ENCODE measurements around the gene DCTN2.
"Not testable (repeated sequence)": the region's sequence is repeated elsewhere in the genome, so short reads cannot be mapped to it uniquely, and the experiment has no call there.

The DCTN2 gene

DNA sequence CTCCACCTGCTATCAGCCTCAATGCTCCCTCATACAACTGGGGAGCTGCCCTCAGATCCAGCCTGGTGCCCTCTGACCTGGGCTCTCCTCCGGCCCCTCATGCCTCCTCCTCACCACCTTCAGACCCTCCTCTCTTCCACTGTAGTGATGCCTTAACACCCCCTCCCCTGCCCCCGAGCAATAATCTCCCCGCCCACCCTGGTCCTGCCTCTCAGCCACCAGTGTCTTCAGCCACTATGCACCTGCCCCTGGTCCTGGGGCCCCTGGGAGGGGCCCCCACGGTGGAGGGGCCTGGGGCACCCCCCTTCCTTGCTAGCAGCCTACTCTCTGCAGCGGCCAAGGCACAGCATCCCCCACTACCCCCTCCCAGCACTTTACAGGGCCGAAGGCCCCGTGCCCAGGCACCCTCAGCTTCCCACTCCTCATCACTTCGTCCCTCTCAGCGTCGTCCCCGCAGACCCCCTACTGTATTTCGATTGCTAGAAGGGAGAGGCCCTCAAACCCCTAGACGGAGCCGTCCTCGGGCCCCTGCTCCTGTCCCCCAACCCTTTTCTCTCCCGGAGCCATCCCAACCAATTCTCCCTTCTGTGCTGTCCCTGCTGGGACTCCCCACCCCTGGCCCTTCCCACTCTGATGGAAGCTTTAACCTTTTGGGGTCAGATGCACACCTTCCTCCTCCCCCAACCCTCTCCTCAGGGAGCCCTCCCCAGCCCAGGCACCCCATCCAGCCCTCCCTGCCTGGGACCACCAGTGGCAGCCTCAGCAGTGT lies 21.2 kb downstream of the DCTN2 start:
- no peak for DNase-seq

DNA sequence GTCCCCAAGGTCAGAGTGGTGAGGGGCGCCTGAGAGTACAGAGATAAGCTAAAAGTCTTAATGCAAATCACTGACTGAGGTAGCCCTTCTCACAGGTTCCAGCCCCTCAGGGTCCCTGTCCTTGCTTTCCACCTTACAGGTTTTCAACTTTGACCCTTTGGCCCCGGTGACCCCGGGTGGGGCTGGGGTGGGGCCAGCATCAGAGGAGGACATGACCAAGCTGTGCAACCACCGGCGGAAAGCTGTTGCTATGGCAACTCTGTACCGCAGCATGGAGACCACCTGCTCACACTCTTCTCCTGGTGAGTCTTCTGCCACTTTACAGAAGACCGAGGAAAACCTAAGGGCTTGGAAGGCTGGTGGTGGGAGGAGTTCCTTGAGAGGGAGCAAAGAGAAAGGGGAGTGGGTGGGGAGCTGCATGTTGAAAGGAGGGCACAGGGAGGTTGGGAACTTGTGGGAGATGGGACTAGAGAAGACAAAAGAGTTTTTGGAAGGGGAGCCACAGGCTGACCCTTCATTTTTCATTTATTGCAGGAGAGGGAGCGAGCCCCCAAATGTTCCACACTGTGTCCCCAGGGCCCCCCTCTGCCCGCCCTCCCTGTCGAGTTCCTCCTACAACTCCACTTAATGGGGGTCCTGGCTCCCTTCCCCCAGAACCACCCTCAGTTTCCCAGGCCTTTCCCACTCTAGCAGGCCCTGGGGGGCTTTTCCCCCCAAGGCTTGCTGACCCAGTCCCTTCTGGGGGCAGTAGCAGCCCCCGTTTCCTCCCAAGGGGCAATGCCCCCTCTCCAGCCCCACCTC lies 22.0 kb downstream of the DCTN2 start:
- no peak for DNase-seq

DNA sequence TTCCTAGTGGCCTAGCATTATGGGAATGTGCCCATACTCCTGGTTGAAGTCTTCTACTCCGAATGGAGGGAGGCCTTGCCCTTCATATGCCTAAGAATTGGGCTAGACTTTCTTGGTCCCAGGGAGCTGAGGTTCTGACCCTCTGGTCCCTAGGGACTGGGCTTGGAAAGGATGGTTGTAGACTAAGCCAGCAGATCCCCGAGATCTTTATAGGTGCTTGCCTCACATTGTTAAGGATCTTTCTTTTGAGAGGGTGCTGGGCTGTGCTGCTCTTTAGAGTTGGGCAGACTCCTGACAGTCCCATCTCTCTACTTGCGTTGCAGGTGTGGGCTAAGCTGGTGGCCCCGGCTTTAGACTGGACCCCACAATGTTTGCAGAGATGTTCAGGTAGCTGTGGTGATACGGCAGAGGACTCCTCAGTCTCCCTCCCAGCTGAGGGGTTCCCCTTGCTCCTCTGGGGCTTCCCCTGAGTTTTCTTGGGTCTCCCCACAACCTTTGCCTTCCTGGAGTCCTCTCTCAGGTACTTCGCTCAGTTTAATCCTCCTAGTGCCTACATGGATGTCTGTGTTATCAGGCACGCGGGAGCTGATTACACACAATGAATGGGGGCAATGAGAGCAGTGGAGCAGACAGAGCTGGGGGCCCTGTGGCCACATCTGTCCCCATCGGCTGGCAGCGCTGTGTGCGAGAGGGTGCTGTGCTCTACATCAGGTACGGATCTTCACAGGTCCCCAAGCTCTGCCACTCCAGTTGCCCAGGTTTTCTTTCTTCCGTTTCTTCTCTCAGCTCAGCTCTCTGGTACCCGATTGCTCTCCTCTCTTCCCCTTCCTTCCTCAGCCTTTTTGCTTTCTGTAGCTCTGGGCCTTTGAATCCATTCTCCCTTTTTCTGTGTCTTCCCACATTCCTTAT lies 23.0 kb downstream of the DCTN2 start:
- DNase-seq, result no peak

DNA sequence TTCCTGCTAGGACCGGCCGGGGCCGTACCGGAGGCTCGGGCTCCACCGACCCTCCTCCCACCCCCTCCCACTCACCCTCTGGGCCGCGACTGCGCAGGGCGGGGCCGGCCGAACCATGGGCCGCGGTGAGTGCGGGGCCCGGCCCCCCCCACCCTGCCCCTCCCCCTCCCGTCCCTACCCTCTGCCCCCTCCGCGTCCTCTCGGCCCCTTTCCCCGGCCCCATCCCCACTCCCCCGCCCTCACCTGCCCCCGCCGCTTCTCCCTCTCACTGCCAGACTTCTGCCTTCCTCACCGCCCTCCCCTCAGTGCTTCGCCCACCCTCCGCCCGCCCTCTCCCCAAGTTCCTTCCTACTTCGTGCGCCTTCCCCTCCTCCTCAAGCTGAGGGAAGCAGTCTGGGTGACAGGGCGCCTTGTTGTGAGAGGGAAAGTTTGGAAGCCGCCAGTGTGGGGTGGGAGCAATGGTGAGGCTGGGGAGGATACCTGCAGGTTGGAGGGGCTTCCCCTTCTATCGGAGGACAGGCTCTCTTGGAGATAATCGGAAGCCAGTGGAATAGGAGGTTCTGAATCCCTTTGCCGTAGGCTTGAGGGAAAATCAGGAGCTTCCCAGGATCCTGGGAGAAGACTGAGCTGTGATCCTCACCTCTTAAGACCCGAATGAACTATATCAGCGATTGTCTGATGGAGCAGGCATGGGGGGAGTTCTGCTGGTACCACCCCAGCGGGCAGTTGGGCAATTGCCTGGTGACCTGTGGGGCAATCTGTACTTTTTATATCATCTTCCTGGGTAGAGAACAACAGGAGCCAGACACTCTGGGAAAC lies 23.9 kb downstream of the DCTN2 start:
- DNase-seq, result peak; percentile 62

- DNase-seq, result peak; percentile 93
These were observed 24.7 kb downstream of the DCTN2 start, which contains the start of gene MBD6 for GRCh38 chr12:57522011-57522886. Gene MBD6, plus strand, starts transcription at chr12:57522824. Its CDS starts 1,480 bp downstream, at chr12:57524304.

GRCh38 chr12:57521525-57522010 lies 25.4 kb downstream of the DCTN2 start:
- no peak for DNase-seq

- DNase-seq, result peak; percentile 100
These were observed 26.8 kb downstream of the DCTN2 start, which contains the start of gene DDIT3 for GRCh38 chr12:57520053-57520818. Gene DDIT3, minus strand, starts transcription at chr12:57520514. Its CDS starts 3,108 bp downstream, at chr12:57517406.

DNA sequence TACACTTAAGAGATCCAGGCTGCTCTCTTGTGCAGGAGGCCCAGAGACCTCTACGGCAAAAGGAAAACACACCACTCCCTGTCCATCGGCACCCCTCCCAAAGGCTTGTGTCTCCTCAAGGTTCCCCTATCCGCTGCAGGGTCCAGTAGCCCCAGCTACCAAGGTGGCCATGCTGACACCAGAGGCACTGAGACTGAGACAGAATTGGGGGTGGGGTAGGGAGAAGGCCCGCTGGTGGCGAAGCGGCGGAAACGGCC lies 27.3 kb downstream of the DCTN2 start:
- no peak for DNase-seq

DNA sequence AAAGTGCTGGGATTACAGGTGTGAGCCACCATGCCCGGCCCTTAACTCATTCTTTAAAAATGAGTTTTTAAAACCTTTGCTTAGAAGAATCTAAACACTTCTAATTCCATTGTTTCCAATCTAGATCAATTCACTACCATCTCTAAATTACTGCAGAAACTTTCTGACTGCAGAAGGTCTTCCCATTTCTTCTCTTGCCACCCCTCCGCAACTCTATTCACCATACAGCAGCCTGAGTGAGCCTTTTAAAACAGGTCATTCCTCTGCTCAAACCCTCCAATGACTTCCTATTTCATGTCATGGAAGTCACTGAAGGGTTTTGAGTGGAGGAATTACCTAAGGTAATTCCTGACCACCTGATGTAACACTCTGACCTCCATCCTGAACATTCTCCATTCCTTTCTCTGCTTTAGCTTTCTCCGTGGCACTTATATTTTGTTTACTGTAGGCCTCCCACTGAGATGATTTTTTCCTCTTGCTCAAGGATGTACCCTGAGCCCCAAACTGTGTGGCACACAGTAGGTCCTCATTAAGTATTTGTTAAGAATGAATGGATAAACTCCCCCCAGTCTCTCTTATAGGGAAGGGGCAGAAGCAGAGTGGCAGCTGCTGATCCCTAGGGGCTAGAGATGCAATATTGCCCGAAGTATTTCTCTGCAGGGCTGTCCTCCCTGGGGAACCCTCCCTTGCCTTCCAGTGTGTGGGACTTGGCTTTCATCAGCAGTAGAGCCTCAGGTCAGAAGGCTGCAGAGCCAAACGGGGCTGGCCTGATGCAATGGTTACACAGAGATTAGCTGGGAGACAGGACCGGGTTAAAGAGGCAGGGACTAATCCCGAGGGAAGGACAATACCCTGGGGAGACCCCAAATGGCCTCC lies 27.8 kb downstream of the DCTN2 start:
- DNase-seq, result no peak

DNA sequence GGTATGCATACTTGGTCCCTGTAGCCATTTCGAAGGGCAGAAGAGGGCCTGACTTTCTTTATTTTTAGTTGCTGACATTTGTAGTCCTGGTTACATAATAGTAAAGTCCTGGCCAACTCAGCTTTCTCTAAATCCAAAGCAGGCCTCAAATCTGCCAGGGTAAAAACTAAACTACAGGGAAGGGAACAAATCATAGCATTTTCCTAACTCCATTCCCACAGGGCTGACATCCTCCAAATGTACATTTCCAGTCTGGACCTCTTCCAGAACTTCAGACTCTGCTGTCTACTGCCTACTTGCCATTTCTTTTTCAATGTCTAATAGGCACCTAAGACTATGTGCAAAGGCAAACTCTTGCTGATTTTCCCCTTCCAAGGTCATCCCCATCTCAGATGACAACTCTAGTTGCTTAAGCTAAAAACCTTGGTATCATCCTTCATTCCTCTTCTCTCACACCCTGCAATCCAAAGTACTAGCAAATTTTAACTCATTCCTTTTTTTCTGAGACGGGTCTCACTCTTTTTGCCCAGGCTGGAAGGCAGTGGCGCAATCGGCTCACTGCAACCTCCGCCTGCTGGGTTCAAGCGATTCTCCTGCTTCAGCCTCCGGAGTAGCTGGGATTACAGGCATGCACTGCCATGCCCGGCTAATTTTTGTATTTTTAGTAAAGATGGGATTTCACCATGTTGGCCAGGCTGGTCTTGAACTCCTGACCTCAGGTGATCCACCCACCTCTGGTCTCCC lies 28.6 kb downstream of the DCTN2 start:
- no peak for DNase-seq

DNA sequence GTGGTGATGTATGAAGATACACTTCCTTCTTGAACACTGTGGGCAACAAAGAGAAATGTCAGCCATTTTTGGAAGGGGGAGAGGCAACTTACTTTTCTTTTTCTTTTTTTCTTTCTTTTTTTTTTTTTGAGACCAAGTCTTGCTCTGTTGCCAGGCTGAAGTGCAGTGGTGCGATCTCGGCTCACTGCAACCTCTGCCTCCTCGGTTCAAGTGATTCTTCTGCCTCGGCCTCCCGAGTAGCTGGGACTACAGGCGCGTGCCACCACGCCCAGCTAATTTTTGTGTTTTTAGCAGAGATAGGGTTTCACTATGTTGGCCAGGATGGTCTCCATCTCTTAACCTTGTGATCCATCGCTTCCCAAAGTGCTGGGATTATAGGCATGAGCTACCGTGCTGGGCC lies 29.3 kb downstream of the DCTN2 start:
- DNase-seq, result not testable (repeated sequence)

DNA sequence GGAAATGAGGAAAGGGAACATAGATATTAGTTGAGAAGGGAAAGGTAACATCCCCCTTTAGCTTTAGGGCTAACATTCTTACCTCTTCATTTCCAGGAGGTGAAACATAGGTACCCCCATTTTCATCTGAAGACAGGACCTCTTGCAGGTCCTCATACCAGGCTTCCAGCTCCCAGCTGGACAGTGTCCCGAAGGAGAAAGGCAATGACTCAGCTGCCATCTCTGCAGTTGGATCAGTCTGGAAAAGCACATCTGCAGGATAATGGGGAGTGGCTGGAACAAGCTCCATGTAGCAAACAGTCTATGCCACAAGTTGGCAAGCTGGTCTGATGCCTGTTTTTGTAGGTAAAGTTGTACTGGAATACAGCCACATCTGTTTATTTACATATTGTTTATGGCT lies 29.8 kb downstream of the DCTN2 start:
- DNase-seq, result no peak

GRCh38 chr12:57516617-57517153 lies 30.3 kb downstream of the DCTN2 start:
- DNase-seq, result no peak

- no peak for DNase-seq
These were observed 31.0 kb downstream of the DCTN2 start for GRCh38 chr12:57515934-57516541.

DNA sequence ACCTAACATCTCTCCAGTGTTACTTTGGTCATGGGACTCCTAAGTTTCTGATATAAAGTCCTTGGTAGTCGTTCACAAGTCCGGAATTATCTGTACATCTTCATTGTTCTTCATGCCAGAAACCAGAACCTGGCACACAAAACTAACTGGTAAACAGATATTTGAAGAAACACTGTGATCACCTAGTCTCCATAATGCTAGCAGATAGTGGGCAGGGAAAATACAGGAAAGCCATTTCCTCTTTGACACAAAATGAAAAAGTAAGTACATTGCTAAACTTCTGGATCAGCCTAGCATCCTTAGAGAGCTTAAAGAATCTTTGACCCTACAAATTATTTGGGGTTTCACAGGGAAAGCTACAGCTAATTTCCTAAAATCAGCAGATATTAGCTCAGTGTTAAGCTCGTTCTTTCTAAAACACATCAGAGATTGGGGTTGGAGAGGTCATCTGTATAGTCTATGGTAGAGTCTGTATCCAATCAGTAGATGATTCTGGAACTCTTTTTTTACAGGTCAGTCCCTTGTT lies 31.5 kb downstream of the DCTN2 start:
- DNase-seq, result no peak

- no peak for DNase-seq
These were observed 32.1 kb downstream of the DCTN2 start for GRCh38 chr12:57514720-57515407.

- DNase-seq, result not testable (repeated sequence)
These were observed 32.7 kb downstream of the DCTN2 start for GRCh38 chr12:57514246-57514645.

Data from CD4-positive, alpha-beta T cell treated with Interferon gamma for 1 hour (primary cell).